Measurements from ENCODE around the gene PGC. TPM values are rescaled to one million over a fixed set of nuclear protein-coding genes. Genes with fewer than 3 reads are reported as not detected.

Gene PGC
- total RNA-seq, 1 experiment from 2014 or later = not detected

DNA sequence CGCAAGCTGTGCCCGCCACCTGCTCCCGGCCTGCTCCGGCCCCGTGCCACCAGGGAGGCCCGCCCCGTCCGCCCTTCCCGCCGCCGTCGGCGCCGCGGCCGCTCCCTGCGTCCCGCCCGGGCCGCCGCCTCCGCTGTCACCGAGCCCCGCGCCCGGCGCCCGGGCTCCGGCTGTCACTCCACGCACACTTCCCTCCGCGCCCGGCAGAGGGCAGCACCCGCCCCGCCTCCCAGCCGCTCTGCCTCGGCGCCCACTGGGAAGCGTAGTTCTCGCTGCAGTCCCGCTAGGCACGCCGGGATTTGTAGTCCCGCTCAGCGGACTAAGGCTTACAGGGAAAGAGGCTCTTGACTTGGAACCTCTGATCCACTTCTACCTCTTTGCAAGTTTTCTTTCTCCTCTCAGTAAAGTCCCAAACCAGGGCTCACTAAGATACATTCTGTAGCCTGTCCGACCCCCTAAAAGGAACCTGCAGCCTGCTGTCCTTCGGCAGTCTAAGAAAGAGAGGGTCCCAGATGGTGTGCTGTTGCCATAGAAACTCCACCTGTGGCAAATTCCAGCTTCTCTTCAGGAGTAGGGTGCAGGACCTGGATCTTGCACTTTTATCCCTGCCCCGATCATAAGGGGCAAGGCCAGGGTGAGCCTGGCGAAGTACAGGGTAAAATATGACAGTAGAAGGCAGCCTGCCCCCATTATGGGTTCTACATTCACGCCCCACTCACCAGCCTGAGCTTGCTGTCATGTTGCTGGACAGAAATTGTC, 11.6 kb downstream of the PGC start, which contains the start of gene TFEB:
Gene TFEB, minus strand, starts transcription at position 182 of the 759 bp plus-strand sequence. CDS start 44,395 bp downstream, outside the sequence.
- Histone ChIP-seq H3K14ac (ENCODE audit: insufficient read depth, low read length) (no peak within 1 kb of the TSS), H2BK120ac (ENCODE audit: low read depth, low read length, poor library complexity, severe bottlenecking) (no peak within 1 kb of the TSS), H3K23me2 (ENCODE audit: insufficient read length, low read depth, low read length, poor library complexity, severe bottlenecking) (peaks cover 12% of the 10 kb centered on the region), H2BK12ac (ENCODE audit: insufficient read length, low read depth, low read length) (no peak within 1 kb of the TSS), H3K79me2 (ENCODE audit: insufficient read depth, low read length) (no peaks in the 10 kb centered on the region), H3T11ph (ENCODE audit: low read length) (no peak within 1 kb of the TSS), H2BK15ac (ENCODE audit: low read depth, low read length) (no peak within 1 kb of the TSS), H3K4ac (ENCODE audit: low read depth, low read length) (no peak within 1 kb of the TSS), H3K23ac (ENCODE audit: insufficient read length, low read depth, low read length) (no peak within 1 kb of the TSS), H2AFZ (ENCODE audit: low read length) (peak within 1 kb of the TSS; percentile 82), H3K56ac (ENCODE audit: insufficient read length, low read depth, low read length) (no peak within 1 kb of the TSS), H3K9ac (ENCODE audit: extremely low read depth, insufficient read length, low read length) (no peak within 1 kb of the TSS), H3K18ac (ENCODE audit: insufficient read length, low read depth, low read length) (no peak within 1 kb of the TSS), H3K27me3 (ENCODE audit: insufficient read depth, low read length) (no peaks in the 10 kb centered on the region), H4K20me1 (ENCODE audit: control insufficient read depth, insufficient read depth, insufficient read length) (no peaks in the 10 kb centered on the region), H4K5ac (ENCODE audit: insufficient read length, low read depth, low read length) (no peak within 1 kb of the TSS), H3K79me1 (ENCODE audit: insufficient read depth, low read depth, low read length, poor library complexity, severe bottlenecking) (no peaks in the 10 kb centered on the region), H4K91ac (ENCODE audit: insufficient read length, low read depth, low read length) (no peak within 1 kb of the TSS), H2BK20ac (ENCODE audit: low read depth, low read length, poor library complexity, severe bottlenecking) (no peak within 1 kb of the TSS), H3K27ac (ENCODE audit: insufficient read length, low read depth, low read length) (no peak within 1 kb of the TSS), H2AK5ac (ENCODE audit: insufficient read length, low read length) (no peak within 1 kb of the TSS), H3K9me3 (ENCODE audit: control insufficient read depth, low read depth, low read length) (no peaks in the 10 kb centered on the region), H4K8ac (replicated peaks; ENCODE audit: insufficient read length, low read depth, low read length) (no peak within 1 kb of the TSS), H3K4me1 (ENCODE audit: insufficient read depth, low read length) (peaks cover under 1% of the 10 kb centered on the region; the same call in 1 of the 2 replicates), H2BK5ac (ENCODE audit: insufficient read length, low read length) (no peak within 1 kb of the TSS), H3K4me2 (ENCODE audit: insufficient read depth, insufficient read length, low read length) (peak within 1 kb of the TSS; percentile 55)
- no peaks in the 10 kb centered on the region; a peak in 1 of 5 replicates for H3K9me3 Mint-ChIP-seq
- H3K4me3 Mint-ChIP-seq = peak within 1 kb of the TSS; percentile 54 to 79
- no peaks in the 10 kb centered on the region for H3K36me3 Mint-ChIP-seq (ENCODE audit: insufficient read depth in 1 of 3, low read depth in 3 of 3)
- peak; percentile 89 for DNase-seq
- TF ChIP-seq CTCF (conservative IDR thresholded peaks at IDR 0.05) = peak; percentile 88
- whole genome bisulfite sequencing (ENCODE audit: extremely low coverage, insufficient read length, low lambda C conversion rate) = no CpG with 5 or more reads among the region's 50 CpGs
- H3K27ac Mint-ChIP-seq = no peak within 1 kb of the TSS
- H3K27me3 Mint-ChIP-seq (ENCODE audit: low read depth) = peaks cover 29% of the 10 kb centered on the region
- H3K4me1 Mint-ChIP-seq = peaks cover 31% of the 10 kb centered on the region in 2 experiments

Data from H9 (cell line).